Measurements from ENCODE around the gene HOXD3. TPM values are rescaled to one million over a fixed set of nuclear protein-coding genes. Genes with fewer than 3 reads are reported as not detected.

The HOXD3 gene
- total RNA-seq, 4 donors from 2014 or later = 0.36 to 1.7 (median 0.64) TPM; not detected in 1

GRCh38 chr2:176150584-176151441 is 6.3 kb upstream of the HOXD3 start:
- no peaks in the 10 kb centered on the region for H3K36me3 ChIP-seq
- H3K4me1 ChIP-seq = no peaks in the 10 kb centered on the region
- DNase-seq = no peak
- H3K27me3 ChIP-seq = peaks cover 0 to 11% (median 2%) of the 10 kb centered on the region in 3 donors
- intact Hi-C loops (cut with DNase I; ENCODE audit: low total_unique reads) = no loop called here
- H3K4me3 ChIP-seq = no peak overlapping the region
- no peak for TF ChIP-seq CTCF (IDR thresholded peaks at IDR 0.05 in 4 of 5, conservative IDR thresholded peaks at IDR 0.05 in 1 of 5)
- TF ChIP-seq POLR2A (IDR thresholded peaks at IDR 0.05) = no peak
- no peak for ATAC-seq
- H3K27ac ChIP-seq = no peak overlapping the region
- H3K9me3 ChIP-seq = no peaks in the 10 kb centered on the region
- in situ Hi-C loops (cut with MboI; ENCODE audit: low sequenced_read_pairs in 4 of 4) = no loop called here

DNA sequence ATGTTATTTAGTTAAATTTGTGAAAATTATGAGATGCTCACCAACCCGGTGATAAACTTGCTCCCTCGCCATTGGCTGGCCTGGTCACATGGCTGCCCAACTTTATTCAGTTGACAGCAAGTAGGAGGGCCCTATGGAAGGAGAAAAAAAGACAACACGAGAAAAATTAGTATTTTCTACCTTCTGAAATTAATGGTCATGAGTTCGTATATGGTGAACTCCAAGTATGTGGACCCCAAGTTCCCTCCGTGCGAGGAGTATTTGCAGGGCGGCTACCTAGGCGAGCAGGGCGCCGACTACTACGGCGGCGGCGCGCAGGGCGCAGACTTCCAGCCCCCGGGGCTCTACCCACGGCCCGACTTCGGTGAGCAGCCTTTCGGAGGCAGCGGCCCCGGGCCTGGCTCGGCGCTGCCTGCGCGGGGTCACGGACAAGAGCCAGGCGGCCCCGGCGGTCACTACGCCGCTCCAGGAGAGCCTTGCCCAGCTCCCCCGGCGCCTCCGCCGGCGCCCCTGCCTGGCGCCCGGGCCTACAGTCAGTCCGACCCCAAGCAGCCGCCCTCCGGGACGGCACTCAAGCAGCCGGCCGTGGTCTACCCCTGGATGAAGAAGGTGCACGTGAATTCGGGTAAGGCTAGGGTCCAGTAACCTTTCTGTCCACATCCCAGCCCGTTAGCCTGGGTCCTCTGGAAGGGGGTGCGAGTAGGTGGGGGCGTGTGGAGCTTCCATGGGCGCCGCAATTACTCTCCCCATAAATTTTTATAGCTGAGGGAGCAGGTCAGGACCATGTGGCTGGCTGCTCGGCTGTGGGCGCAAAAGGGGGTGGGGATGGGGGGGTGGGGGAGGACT is 5.4 kb upstream of the HOXD3 start, which contains the start of gene HOXD4:
Gene HOXD4 (plus strand): TSS at position 109 of the 846 bp plus-strand sequence. CDS start 84 bp downstream, at position 193.
- peaks cover 5 to 18% (median 11%) of the 10 kb centered on the region in 3 donors for H3K27me3 ChIP-seq
- no peak for TF ChIP-seq CTCF (IDR thresholded peaks at IDR 0.05 in 4 of 5, conservative IDR thresholded peaks at IDR 0.05 in 1 of 5)
- TF ChIP-seq POLR2A (IDR thresholded peaks at IDR 0.05) = no peak
- intact Hi-C loops (cut with DNase I; ENCODE audit: low total_unique reads) (no loop called here), in situ Hi-C loops (cut with MboI; ENCODE audit: low sequenced_read_pairs in 4 of 4) (no loop called here)
- no peak within 1 kb of the TSS for H3K4me3 ChIP-seq
- no peaks in the 10 kb centered on the region for H3K4me1 ChIP-seq
- no peaks in the 10 kb centered on the region for H3K36me3 ChIP-seq
- DNase-seq (no peak), ATAC-seq (no peak)
- no peaks in the 10 kb centered on the region for H3K9me3 ChIP-seq
- no peak within 1 kb of the TSS for H3K27ac ChIP-seq

DNA sequence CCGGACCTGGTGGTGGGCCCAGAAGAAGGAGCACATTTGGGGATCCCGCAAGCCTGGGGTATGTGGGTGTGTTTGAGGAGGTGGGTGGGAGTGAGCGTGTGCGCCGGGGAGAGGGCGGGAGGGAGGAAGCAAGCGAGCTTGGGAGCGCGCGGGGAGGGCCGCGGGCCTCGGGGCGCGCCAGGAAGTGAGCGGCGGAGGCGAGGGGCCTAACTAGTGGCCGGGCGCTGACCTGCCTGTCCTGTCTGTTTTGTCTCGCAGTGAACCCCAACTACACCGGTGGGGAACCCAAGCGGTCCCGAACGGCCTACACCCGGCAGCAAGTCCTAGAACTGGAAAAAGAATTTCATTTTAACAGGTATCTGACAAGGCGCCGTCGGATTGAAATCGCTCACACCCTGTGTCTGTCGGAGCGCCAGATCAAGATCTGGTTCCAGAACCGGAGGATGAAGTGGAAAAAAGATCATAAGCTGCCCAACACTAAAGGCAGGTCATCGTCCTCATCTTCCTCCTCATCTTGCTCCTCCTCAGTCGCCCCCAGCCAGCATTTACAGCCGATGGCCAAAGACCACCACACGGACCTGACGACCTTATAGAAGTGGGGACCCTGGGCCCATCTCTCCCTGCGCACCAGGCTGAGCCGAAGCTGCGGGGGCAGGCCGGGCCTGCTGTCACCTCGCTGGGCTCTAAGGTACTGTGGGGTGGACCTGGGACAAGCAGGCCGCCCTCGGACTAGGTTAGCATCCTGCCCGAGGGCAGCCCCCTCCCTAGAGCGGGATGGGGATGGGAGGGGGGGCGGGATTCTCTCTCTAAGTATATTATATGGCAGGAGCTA is 4.5 kb upstream of the HOXD3 start:
- no peak overlapping the region for H3K4me3 ChIP-seq
- ATAC-seq (no peak), DNase-seq (no peak)
- in situ Hi-C loops (cut with MboI; ENCODE audit: low sequenced_read_pairs in 4 of 4) = no loop called here
- peaks cover 0 to 4% of the 10 kb centered on the region in 2 donors for H3K4me1 ChIP-seq
- H3K36me3 ChIP-seq = no peaks in the 10 kb centered on the region
- H3K27ac ChIP-seq = no peak overlapping the region
- TF ChIP-seq POLR2A (IDR thresholded peaks at IDR 0.05) = no peak
- no peak for TF ChIP-seq CTCF (IDR thresholded peaks at IDR 0.05 in 4 of 5, conservative IDR thresholded peaks at IDR 0.05 in 1 of 5)
- peaks cover 11 to 27% (median 18%) of the 10 kb centered on the region in 3 donors for H3K27me3 ChIP-seq
- intact Hi-C loops (cut with DNase I; ENCODE audit: low total_unique reads) = no loop called here
- no peaks in the 10 kb centered on the region for H3K9me3 ChIP-seq

- H3K27ac ChIP-seq = no peak overlapping the region
- DNase-seq = no peak
- in situ Hi-C loops (cut with MboI; ENCODE audit: low sequenced_read_pairs in 4 of 4) = no loop called here
- H3K36me3 ChIP-seq = no peaks in the 10 kb centered on the region
- intact Hi-C loops (cut with DNase I; ENCODE audit: low total_unique reads) = no loop called here
- no peak overlapping the region for H3K4me3 ChIP-seq
- H3K9me3 ChIP-seq = no peaks in the 10 kb centered on the region
- peaks cover 30 to 43% (median 30%) of the 10 kb centered on the region in 3 donors for H3K27me3 ChIP-seq
- peaks cover 0 to 4% of the 10 kb centered on the region in 2 donors for H3K4me1 ChIP-seq
- TF ChIP-seq POLR2A (IDR thresholded peaks at IDR 0.05) = no peak
- ATAC-seq = no peak
Measured at GRCh38 chr2:176154576-176155252, 2.4 kb upstream of the HOXD3 start.
